HL-60 (cell line): Measurements from ENCODE around the gene TGFB1I1.

ENCODE experiments used
- DNase-seq, 2 experiments: peaks; one replicate each; pipeline ENCODE4 v3.0.0-alpha.2; 2010 to 2020; ENCODE audit warnings: low read depth in 1 of 2, low spot score in 1 of 2
- H3K27ac ChIP-seq: fragments of 250-450 bp; sonication (Bioruptor Pico); replicated peaks from 2 replicates; pipeline ENCODE4 v1.5.1; 2020; ENCODE audit warnings: mild to moderate bottlenecking, moderate library complexity
- H3K27me3 ChIP-seq: fragments of 250-450 bp; sonication (Bioruptor Pico); 2 replicates; pipeline ENCODE4 v1.5.1; 2021; ENCODE audit warnings: mild to moderate bottlenecking, moderate library complexity; ENCODE audit not compliant: insufficient read depth, poor library complexity, severe bottlenecking
- H3K4me3 ChIP-seq: replicated peaks from 2 replicates; pipeline ENCODE4 v1.5.1; 2011; ENCODE audit warnings: mild to moderate bottlenecking, control low read depth, low read length; ENCODE audit not compliant: insufficient read depth
- CTCF ChIP-seq: IDR thresholded peaks from one replicate; pipeline ENCODE4 v1.5.1; 2011; ENCODE audit warnings: low read length, control low read depth, inconsistent platforms; ENCODE audit not compliant: insufficient read depth
- GABPA ChIP-seq: IDR thresholded peaks from 2 replicates; pipeline ENCODE4 v1.6.1; 2012; ENCODE audit warnings: low read depth
- POLR2AphosphoS5 ChIP-seq: IDR thresholded peaks from 2 replicates; pipeline ENCODE4 v1.6.1; 2012; ENCODE audit warnings: low read depth
- REST ChIP-seq: IDR thresholded peaks from 2 replicates; pipeline ENCODE4 v1.6.1; 2012; ENCODE audit warnings: low read depth; ENCODE audit not compliant: insufficient replicate concordance
- SPI1 ChIP-seq: IDR thresholded peaks from 2 replicates; pipeline ENCODE4 v1.6.1; 2012; ENCODE audit warnings: low read depth, mild to moderate bottlenecking, borderline replicate concordance

TGFB1I1 gene

GRCh38 chr16:31485571-31485970 lies 13.6 kb downstream of the TGFB1I1 start:
- Histone ChIP-seq H3K27me3 (no peaks in the 10 kb centered on the region), H3K27ac (no peak overlapping the region), H3K4me3 (no peak overlapping the region)
- TF ChIP-seq GABPA: no peak
- TF ChIP-seq SPI1: no peak
- no peak for TF ChIP-seq POLR2AphosphoS5
- no peak for TF ChIP-seq CTCF
- no peak for TF ChIP-seq REST
- no peak for DNase-seq

- H3K4me3 ChIP-seq: no peak overlapping the region
- no peak for DNase-seq
- H3K27ac ChIP-seq: no peak overlapping the region
- H3K27me3 ChIP-seq: no peaks in the 10 kb centered on the region
- TF ChIP-seq CTCF (no peak), REST (no peak), POLR2AphosphoS5 (no peak), SPI1 (no peak), GABPA (no peak)
These were observed 14.1 kb downstream of the TGFB1I1 start for GRCh38 chr16:31486045-31486444.

GRCh38 chr16:31487071-31487719 lies 15.2 kb downstream of the TGFB1I1 start:
- no peak for DNase-seq
- peak overlapping the region; percentile 62 for H3K4me3 ChIP-seq
- no peaks in the 10 kb centered on the region for H3K27me3 ChIP-seq
- H3K27ac ChIP-seq: peak overlapping the region; percentile 28; the same call in 1 of the 2 replicates
- TF ChIP-seq SPI1 (no peak), REST (no peak), CTCF (no peak), GABPA (no peak), POLR2AphosphoS5 (no peak)
